Fibroblast of lung (primary cell): ENCODE results near the gene MIX23.

ENCODE experiments used
- CTCF ChIP-seq, 2 donors: IDR thresholded peaks in 1 of 2; conservative IDR thresholded peaks in 1 of 2; 1 replicate in 1 of 2; 2 replicates in 1 of 2; pipeline ENCODE4 v1.5.1; 2011 to 2012; ENCODE audit warnings: low read length in 2 of 2, control low read depth in 1 of 2, inconsistent platforms in 1 of 2, low read depth in 1 of 2, mild to moderate bottlenecking in 1 of 2
- EZH2 ChIP-seq: IDR thresholded peaks from 2 replicates; pipeline ENCODE4 v1.5.1; 2012; ENCODE audit warnings: low read length, control low read depth, mild to moderate bottlenecking; ENCODE audit errors: missing control alignments

DNA sequence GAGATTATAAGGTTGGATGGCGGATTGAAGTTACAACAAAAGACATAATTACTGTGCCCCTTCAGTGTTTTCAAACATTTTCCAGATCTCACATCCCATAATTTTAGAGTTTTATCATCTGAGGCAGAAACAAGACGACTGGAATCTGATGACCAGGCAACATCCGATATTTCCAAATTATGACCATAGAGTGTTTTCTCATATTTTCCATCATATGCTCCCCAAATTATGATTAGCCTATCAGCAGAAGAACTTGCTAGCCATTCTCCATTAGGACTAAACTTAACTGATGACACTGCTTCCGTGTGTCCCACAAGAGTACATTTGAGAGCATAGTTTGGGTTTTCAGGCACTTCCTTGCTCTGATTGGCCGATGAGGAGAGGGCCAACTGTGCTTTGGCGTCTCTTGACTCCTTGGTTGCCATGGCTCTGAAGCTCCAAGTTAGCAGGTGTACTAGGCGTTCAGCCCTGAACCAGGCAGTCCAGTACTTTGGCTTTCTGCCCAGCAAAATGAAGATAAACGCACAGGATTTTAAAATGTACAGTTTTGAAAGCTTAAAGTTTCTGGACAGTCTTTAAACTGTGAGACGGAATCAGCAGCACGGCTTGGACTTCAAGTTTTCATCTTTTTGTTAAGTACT lies 32.2 kb upstream of the MIX23 start:
- TF ChIP-seq CTCF (conservative IDR thresholded peaks at IDR 0.05 in 1 of 2, IDR thresholded peaks at IDR 0.05 in 1 of 2; ENCODE audit: low read depth in 1 of 2, low read length in 2 of 2) (no peak), EZH2 (no peak)
